CD4-positive, alpha-beta T cell treated with Interleukin-6 at 100 ng/mL for 8 hours (primary cell): ENCODE data around the gene GNAI2.
"Not testable (repeated sequence)": the region's sequence is repeated elsewhere in the genome, so short reads cannot be mapped to it uniquely, and the experiment has no call there.

Experiments used
- DNase-seq: peaks from one replicate; pipeline ENCODE4 v3.0.0-alpha.2; 2020; ENCODE audit warnings: mixed read lengths, low spot score

The GNAI2 gene

DNA sequence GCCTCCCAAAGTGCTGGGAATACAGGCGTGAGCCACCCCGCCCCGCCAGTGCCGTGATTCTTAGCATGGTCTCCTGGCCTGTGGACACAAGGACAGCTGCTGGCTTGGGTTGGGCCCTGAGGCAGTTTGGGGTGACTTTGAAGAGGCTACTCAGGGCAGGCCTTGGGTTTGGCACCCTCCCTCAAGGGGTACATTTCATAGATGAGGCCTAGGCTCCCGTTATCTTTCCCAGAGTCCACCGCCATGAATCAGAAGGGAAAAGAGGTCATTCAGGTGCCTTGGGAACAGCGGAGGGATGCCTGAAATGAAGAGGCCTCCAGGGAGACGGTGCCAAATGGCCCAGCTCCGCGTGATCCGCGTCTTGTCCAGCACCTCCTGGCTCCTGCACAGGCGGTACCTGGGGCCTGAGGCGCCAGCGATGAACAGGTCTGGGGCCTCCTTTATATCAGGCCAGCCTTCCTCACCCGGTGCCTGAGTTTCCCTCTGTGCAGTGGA lies 9.3 kb downstream of the GNAI2 start:
- no peak for DNase-seq

DNA sequence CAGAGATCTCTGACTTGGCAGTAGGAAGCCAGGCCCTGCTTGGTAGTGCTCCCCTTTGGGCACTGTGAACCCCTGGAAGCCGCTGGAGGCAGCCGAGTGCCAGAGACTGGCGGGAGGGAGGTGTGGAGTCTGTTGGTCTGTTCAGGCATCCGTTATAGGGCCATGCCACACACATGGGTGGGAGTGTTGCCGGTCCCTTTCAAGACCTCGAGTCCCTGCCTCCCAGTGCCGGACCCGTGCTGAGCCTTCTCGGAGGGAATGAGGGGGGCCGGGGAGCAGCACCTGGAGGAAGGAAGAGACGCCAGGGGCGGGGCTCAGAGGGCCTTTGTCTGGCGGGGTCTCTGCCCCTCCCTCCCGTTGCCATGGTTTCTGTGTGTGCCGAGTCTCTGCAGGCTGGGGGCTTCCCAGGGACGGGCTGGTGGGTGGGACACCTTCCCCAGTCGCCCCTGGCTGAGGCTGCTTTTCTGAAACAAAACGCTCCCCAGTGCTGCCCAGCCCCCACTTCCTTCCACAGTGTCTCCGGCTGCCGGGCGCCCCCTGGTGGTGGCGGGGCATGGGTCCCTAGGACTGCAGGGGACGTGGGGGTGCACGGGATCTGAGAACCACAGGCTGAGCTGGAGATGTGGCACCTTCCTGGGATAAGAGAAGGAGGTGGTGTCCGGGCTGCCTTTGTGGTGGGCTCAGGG lies 10.0 kb downstream of the GNAI2 start:
- peak; percentile 90 for DNase-seq

DNA sequence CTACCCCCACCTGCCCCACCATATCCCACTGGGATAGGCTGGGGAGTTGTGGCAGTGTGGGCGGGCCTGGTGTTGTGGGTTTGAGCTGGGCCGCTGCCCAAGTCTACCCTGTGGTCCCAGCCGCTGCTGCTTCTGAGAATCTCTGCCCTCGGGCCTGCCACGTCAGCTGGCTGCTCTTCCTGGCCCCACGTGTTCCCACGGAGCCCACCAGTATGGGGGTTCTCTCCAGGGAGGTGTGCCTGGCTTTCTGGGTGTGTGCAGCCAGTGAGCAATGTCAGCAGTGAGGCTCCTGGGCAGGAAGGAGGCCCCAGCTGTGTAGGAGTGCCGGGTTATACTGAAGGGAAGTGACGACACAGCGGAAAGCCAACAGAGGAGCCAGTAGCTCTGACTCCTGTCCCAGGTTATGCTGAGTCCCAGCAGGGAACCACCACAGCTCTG lies 10.5 kb downstream of the GNAI2 start:
- DNase-seq = peak; percentile 83

DNA sequence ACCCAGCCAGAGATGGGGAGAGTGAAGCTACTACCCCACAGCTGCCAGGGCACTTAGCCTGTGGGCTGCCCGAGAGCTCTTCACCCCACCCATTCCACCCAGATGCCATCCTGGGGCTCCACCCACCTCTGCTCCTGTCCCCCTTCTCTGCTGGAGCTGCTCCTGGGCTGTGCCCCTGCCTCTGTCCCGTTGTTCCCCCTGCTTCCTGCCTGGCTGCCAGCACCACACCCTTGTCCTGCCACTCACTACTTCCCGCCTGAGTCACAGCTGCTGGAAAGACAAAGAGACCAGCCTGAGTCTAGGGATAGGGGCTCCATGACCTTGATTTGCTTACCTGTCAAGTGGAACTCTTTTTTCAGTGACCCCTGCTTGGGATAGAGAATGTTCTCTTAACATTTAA lies 12.4 kb downstream of the GNAI2 start:
- no peak for DNase-seq

DNA sequence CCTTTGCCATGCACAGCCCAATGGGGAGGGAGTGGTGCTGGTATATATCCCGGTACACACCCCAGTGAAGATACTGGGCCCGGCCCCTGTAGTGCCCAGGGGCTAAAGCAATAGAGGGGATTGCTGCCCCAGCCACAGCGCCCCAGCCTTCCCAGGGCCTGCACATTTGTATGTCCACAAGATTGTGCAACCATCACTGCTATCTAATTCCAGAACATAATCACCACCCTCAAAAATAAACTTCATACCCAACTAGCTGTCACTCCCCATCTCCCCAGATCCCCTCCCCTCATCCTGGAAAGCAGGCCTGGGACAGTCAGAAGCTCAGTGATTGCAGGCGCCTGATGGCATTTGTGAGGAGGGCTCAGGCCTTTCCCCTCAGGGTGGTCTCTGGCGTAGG lies 13.5 kb downstream of the GNAI2 start:
- DNase-seq = no peak

DNA sequence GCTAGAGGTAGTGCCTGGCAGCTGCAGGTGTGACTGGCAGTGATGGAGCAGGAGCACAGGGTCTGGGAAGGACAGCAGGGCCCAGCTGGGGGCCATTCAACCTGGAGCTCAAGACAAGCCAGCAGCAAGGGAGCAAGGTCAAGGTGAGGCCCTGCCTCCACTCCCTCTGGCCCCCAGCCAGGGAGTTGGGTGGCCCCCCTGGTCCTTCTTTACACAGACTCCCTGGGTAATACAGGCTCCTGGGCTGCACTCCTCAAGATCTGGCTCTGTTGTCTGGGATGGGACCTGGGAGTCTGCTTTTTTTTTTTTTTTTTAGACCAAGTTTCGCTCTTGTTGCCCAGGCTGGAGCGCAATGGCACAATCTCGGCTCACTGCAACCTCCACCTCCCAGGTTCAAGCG lies 14.5 kb downstream of the GNAI2 start:
- no peak for DNase-seq

DNA sequence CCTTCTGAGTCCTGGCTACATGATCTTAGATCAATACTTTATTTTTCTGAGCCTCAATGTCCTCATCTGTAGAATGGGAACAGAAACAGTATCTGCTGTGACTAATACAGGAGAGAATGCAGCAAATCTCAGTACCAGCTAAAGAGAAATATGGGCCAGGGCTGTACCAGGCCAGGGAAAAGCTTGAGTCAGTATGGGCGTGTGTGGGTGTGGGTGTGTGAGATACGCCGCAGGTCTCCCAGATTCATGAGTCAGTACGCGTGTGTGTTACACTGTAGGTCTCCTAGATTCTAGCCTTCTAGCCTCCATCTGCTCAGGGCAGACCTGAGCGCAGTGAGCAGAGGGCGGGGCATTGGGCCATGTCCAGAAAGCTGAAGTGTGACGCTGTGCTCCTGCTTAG lies 15.2 kb downstream of the GNAI2 start:
- no peak for DNase-seq

DNA sequence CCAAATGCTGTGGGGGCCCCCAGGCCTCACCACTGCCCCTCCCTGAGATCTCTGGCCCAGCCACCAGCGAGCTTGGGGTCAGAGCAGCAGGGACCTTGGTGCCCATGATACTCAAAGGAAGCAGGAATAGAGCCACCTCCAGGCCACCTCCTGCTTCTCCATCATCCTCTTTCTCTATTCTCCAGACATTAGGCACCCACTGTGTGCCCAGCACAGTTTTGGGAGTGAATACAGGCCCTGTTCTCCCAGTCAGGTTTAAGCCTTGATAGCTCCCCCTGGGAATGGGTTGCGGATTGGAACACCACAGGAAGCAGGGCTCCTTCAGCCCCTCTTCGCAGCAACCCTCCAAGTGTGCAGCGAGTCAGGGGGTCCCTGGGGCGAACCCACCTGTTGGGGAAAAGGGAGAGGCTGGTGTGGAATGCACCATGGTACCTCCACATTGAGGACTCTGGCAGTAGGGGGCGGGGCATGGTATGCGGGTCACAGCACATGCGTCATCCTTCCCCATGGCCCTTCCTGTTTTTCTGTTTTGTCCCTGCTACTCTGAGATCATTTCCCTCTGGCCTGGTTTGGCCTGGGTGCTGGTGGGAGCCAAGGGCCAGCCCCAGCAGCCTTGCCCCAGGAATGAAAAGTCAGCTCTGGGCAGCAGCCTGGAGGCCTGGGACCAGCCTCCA lies 18.7 kb downstream of the GNAI2 start:
- DNase-seq = no peak

DNA sequence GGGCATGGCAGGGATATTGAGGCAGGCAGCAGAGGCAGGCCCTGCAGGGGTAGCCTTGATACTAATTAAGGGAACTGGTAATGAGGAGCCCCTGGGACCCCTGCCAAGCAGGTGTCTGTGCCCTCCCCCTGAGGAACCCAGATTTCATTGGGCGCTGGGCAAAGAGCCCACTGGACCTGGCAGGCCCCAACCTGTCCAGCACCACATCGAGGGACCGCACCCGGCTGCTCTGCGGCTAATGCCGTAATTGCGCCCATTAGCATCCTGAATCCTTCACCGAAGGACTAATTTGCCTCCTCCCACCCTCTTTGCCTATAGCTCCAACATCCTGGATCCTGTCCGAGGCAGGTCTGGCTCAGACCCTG lies 19.2 kb downstream of the GNAI2 start:
- no peak for DNase-seq

DNA sequence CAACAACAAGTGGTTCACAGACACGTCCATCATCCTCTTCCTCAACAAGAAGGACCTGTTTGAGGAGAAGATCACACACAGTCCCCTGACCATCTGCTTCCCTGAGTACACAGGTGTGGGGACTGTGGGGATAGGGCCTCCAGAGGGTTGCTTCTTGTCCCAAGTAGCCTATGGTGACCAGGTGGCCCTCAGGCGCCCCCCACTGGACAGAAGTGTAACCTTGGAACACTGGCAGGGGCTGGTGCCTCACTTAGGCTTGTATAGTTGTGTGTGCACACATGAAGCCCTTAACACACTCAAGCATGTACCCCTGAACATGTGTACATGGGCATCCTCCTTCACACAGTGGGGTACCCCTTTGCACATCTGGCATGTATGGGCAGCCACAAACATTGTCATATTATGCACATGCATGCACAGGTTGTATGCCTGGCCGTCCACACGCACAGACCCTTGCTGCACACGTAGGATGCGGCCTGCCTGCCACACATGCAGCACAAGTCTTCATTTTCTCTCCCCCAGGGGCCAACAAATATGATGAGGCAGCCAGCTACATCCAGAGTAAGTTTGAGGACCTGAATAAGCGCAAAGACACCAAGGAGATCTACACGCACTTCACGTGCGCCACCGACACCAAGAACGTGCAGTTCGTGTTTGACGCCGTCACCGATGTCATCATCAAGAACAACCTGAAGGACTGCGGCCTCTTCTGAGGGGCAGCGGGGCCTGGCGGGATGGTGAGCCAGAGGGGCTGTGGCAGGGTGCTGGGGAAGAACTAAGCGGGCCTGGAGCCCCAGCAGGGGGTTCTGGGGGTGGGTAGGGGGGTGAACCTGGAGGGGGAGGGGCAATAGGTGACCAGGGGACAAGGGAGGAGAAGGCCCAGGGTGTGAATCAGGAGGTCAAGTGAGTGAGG lies 21.2 kb downstream of the GNAI2 start:
- no peak for DNase-seq

DNA sequence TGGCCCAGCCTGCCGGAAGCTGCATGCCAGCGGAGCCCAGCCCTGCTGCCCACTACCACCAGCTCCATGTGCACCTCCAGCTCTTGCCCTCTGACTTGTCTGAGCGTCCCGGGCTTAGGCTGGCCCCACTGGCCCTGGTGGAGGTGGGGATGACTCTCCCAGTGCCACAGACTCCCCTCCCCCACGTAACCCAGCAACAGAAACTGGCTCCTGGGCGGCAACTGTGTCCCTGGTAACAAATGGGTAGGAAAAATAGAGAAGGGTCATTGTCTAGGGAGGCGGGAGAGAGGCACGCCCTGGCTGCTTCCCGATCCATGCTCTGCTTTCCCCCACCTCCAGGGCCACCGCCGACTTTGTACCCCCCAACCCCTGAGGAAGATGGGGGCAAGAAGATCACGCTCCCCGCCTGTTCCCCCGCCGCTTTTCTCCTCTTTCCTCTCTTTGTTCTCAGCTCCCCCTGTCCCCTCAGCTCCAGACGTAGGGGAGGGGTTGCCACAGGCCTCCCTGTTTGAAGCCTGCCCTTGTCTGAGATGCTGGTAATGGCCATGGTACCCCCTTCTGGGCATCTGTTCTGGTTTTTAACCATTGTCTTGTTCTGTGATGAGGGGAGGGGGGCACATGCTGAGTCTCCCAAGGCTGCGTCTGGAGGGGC lies 22.2 kb downstream of the GNAI2 start:
- DNase-seq = no peak

DNA sequence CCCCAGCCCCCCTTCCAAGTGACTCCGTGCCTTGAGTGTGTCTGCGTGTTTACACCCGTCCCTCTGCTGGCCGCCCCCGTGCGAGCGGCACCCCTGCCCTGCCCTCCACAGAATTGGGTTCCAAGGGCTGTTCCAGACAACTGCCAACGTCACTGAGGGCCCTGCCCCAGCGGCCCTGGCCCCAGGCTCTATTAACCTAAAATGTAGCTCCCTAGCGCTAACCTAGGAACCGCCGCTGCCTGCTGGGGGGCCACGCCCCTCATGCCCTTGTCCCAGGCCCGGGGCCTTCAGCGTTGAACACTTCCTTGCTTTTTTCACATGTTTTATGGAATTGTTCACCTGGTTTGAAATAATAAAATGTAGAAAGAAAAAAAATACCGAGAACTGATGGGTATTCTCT lies 23.0 kb downstream of the GNAI2 start:
- no peak for DNase-seq

DNA sequence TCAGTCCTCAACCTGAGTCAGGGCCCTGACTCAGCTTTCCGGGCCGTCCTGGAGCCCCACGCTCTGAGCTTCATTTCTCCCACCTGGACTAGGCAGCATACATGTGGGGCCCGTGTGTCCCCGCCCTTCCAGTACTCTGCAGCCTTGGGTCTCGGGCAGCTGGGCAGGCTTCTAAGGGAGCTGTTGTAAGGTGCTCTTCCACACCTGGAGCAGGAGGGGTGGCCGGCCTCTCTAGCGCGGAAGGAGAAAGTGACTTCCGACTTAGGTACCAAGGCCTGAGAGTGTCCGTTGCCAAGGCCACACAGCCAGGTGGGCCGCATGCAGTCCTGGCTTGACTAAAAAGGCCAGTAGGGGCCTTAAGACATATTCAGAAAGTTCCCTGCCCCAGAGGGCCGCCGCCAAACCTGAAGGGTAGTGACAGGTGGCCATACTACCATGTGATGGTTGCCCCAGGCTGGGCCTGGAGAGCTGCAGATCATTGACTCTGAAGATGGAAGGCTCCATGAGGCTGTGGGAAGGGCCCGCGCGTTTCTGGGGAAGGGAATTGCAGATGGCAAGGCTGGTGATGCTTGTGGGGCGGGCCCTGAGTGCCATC lies 23.5 kb downstream of the GNAI2 start:
- DNase-seq = no peak

DNA sequence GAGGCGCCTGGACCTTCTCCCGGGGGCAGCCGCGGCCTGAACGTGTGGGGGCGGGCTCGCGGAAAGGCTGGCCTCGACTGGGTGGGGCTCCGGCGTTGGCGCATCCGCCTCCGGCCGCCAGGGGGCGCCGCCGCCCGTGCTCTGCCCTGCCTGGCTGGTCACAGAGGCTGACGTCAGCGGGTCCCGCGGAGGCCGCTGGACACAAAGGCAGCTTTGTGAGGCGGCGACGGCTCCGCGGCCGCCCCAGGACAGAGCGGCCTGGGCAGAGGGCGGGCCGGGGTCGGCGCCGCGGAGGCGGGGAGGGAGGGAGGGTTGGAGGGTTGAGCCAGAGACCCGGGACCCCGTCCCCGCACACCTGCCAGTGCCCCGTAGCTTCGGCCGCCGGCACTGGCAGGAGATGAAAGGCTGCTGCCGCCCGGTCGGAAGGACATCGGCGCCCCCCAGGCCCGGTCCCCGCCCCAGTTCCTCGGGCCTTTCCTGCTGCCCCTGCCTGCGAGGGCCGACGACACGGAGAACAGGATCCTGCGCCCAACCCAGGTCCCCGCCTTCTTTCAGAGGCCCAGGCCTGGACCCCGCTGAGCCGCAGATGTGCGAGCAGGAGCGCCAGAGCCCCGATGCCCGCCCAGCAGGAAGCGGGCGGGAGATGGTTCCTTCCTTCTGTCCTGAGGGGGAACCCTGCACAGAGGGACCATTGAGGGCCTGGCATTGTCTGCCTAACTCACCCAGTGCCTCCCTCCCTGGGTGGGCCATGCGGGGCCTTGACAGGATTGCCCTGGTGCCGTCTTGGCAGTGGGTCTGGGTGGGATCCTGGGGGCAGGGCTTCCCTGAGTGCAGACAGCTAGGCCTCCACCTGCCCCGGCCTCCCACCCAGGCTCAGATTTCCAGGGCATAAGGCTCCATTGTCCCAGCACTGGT lies 24.3 kb downstream of the GNAI2 start:
- DNase-seq = peak; percentile 78

DNA sequence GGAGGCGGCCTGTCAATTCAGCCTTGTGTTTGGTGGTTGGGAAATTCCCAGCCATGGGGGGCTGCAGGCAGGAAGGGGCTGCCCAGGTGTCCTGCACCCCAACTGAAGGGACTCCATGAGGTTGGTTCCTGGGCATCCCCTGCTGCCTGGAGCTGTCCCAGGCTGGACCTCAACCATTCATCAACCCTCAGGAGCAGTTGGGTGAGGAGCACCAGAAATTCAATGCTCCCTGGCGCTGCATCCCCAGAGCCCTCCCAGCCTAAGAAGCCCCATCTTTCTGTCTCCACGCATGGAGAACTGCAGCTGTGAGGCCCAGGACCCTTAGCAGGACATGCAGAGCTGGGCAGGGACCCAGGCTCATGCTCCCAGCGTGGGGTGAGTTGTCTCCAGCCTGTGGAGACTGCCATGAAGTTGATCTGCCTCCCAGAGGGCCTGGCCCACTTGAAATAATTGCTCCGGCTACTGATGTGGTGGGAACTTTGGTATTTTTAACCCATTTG lies 25.0 kb downstream of the GNAI2 start:
- DNase-seq = no peak

DNA sequence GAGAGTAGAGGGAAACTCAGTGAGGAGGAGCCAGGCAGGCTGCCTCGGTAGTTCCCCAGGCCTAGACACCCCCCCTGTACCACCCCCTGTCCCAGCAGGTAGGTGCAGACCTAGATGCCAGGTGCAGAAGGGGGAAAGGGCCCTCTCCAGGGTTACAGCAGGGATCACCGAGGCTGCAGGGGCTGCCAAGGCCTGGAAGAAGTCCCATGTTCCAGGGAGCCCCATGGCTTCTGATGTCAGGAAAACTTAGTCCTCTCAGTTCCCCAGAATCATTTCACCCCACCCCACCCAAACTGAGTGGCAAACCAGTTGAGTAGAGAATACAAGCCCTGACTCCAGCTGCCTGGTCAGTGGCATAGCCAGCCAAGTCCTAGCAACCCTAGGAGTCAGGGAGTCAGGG lies 25.5 kb downstream of the GNAI2 start:
- no peak for DNase-seq

DNA sequence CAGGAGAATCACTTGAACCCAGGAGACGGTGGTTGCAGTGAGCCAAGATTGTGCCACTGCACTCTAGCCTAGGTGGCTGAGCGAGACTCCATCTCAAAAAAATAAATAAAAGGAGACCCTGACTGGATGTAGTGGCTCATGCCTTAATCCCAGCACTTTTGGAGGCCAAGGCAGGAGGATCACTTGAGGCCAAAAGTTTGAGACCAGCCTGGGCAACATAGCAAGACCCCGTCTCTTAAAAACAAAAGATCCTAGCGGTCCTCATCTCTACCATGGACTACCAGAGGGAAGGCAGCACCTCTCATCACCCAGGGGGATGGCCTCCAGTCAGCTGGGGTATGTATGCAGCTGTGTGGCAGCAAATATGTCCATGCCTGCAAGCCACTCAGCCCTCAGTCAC lies 26.2 kb downstream of the GNAI2 start:
- DNase-seq = not testable (repeated sequence)

DNA sequence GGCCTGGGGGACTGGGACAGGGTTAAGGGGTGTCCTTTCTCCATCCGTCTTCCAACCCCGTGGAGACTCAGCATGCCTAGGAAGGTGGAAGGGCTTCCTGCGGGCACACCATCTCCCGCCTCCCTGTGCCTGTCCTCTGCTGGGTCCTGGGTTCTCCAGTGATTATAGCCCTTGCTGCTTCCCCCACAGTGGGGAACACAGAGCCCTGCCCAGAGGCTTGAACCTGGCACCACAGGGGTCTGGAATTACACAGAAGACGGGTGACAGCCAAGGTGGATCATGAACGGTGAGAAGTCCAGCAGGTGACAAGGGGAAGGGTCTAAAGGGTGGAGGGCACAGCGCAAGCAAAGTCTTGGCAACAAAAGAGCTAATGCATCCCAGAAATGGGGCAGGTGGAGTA lies 26.8 kb downstream of the GNAI2 start:
- no peak for DNase-seq

DNA sequence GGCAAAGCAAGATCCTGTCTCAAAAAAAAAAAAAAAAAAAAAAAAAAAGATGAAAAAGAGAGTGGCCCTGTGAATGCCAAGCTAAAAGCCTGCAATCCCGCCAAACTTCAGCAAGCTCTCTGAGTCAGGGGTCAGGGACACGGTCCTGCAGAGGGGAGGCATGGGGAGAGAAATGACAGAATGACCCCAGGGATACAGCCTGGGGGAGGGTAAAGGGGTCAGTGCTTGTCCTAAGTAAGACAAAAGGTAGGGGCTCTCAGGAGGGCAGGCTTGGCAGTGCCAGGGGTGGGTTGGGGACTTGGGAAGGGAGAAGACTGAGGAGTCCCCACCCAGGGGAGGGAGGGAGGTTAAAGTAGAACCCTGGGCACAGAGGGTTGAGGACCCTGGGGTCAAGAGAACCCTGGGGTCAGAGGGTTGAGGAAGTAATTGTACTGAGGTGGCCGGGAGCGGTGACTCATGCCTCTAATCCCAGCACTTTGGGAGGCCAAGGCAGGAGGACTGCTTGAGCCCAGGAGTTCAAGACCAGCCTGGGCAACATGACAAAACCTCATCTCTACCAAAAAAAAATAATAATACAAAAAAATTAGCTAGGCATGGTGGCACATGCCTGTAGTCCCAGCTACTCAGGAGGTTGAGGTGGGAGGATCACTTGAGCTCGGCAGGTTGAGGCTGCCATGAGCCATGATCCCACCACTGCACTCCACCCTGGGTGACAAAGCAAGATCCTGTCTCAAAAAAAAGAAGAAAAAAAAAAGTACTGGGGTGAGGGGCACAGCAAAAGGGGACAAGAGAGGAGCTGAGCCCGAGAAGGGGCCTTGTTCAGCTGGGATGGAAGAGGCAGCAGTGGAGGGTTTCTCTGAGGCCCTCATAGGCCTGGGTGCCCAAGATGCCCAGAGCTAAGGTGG lies 27.7 kb downstream of the GNAI2 start:
- DNase-seq = no peak
